ENCODE measurements around the gene CBX8. TPM values are rescaled to one million over a fixed set of nuclear protein-coding genes. Genes with fewer than 3 reads are reported as not detected.

The CBX8 gene
- polyA plus RNA-seq, 1 experiment, result 0.37 TPM

DNA sequence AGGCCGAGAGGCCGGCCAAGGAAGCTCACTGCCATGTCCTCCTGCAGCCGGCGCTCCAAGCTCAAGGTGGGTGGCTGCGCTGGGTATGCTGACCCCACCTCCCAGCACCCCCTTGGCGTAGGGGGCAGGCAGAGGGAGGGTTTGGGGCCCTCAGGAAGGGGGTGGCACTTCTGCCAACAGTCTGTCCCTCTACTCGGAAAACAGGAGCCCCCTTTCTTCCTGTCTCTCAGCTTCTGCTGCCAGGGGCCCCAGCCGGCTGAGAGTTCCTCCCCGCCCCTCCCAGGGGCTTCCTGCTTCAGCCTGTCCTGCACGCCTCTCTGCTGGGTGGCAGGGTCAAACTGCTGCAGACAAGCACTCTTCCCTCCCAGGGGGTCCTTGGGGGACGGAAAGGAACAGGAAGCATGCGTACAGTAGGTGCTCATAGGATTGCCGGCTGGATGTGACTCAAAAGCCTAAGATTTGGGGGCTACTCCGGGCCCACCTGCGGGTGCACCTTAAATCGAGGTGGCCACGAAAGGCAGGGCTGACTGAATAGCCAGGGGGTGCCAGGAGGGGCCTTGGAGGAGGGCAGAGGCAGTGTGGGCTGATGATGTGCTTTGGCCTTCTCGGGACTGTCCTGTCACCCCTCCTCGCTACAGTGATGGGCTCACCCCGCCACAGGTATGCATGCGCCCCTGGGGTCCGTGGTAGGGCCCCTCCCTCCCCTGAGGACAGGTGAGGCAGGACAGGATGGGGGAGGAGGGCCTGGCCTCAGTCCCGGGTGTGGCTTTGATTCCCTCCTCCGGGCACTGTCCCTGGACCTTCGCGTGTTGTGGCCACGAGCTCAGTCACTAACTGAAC is 14.9 kb downstream of the CBX8 start:
- peaks cover 8% of the 10 kb centered on the region for H3K27me3 ChIP-seq (ENCODE audit: control insufficient read depth, insufficient read depth, low read length)
- no peaks in the 10 kb centered on the region; the same call in 1 of the 2 replicates for H3K9me3 ChIP-seq (ENCODE audit: control insufficient read depth, insufficient read depth, low read length)
- no peak for DNase-seq (ENCODE audit: low read depth, low spot score)
- no peak overlapping the region for H3K27ac ChIP-seq (ENCODE audit: low read depth, low read length)
- TF ChIP-seq, protein P1, sequence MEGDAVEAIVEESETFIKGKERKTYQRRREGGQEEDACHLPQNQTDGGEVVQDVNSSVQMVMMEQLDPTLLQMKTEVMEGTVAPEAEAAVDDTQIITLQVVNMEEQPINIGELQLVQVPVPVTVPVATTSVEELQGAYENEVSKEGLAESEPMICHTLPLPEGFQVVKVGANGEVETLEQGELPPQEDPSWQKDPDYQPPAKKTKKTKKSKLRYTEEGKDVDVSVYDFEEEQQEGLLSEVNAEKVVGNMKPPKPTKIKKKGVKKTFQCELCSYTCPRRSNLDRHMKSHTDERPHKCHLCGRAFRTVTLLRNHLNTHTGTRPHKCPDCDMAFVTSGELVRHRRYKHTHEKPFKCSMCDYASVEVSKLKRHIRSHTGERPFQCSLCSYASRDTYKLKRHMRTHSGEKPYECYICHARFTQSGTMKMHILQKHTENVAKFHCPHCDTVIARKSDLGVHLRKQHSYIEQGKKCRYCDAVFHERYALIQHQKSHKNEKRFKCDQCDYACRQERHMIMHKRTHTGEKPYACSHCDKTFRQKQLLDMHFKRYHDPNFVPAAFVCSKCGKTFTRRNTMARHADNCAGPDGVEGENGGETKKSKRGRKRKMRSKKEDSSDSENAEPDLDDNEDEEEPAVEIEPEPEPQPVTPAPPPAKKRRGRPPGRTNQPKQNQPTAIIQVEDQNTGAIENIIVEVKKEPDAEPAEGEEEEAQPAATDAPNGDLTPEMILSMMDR (IDR thresholded peaks at IDR 0.05; ENCODE audit: low read depth, low read length), result no peak
- H3K4me3 ChIP-seq (ENCODE audit: low read depth, low read length), result no peak overlapping the region
- POLR2A ChIA-PET, result no interaction called here
- CTCF ChIA-PET, result interaction anchor here (1.0 kb wide), 1 partner anchor 7 kb away, joined by 3 read pairs; no protein-coding TSS in a partner anchor

DNA sequence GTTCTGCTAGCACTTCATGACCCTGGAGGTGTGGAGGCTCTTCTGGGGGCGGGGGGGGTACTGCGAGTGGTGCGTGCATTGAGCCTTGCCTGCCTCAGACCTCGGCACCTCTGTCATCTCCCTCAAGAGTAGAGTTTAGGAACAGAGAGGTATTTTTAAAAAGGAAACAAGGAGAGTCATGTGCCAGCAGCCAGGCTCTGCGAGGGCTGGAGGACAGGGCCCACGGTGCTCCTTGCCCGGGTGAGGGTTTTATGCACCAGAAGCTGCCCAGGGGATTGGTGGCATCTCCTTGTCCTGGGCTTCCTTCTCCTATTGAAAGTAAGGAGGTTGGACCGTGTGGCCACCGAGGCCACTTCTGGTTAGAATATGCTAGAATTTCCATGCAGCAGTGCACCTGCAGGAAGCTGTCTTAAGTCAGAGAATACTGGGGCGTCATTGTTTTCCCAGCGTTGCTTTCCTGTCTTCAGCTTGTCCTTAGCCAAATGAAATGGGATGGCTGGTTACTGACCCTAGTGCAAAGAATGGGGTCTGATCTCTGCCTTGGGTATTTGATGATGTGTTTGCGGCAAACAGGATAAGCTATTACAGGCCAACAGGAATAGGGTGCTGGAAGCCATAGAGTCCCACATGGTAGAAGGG is 15.7 kb downstream of the CBX8 start:
- ChIA-PET CTCF (interaction anchor here (1.0 kb wide), 1 partner anchor 8 kb away, joined by 3 read pairs; no protein-coding TSS in a partner anchor), POLR2A (no interaction called here)
- no peak for DNase-seq (ENCODE audit: low read depth, low spot score)
- Histone ChIP-seq H3K9me3 (ENCODE audit: control insufficient read depth, insufficient read depth, low read length) (no peaks in the 10 kb centered on the region; the same call in 1 of the 2 replicates), H3K27ac (ENCODE audit: low read depth, low read length) (no peak overlapping the region), H3K4me3 (ENCODE audit: low read depth, low read length) (no peak overlapping the region), H3K27me3 (ENCODE audit: control insufficient read depth, insufficient read depth, low read length) (peaks cover 15% of the 10 kb centered on the region)
- TF ChIP-seq, protein P1 (IDR thresholded peaks at IDR 0.05; ENCODE audit: low read depth, low read length), result no peak

DNA sequence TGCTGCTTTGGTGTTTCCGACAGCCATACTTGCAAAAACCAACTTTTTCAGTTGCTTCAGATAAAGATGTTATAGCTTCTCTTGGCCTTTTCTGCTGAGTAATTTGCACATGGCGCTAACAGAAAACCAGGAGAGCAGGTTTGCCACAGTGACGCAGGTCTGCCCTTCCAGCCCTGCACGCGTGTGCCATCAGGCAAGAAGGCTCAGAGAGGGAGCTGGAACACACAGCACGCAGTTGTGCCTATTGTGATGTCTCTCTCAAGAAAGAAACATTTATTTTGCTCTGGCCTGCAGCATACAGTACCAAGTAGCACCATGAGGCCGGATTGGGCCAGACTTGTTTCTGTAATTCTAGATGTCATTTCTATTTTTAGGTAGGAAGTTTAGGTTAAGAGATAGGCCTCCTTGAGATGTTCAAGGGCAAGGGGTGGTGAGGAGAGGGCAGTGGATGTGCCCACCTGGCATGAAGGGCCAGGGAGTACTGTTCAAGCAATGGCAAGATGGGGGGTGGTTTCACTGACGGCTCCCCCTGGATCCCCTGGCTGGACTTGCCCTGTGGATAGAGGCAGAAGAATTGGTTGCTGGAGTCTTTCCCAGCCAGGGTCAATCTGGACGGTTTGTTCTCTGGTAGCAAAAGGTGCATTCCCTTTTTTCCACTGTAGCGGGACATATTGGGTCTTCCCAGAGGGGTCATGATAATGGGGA is 17.1 kb downstream of the CBX8 start:
- H3K4me3 ChIP-seq (ENCODE audit: low read depth, low read length), result no peak overlapping the region
- CTCF ChIA-PET, result no interaction called here
- no peak for DNase-seq (ENCODE audit: low read depth, low spot score)

DNA sequence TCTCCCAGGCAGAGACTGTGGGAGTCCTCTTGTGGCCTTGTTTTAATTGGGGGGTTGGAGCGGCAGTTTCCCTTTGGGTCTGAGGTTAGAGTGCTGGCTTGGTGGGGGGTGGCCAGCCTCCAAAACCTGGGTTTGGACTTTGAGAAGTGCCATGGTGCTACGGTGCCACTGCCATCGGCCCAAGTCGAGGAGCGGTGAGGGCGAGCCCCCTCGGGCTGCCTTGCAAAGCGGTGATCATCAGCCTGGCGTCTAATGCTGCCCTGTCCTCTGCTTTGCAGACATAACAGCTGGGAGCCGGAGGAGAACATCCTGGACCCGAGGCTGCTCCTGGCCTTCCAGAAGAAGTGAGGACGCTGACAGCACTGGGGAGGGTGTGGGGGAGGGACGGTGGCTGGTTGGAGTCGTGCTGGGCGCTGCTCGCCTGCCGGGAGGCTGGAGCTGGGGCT is 17.8 kb downstream of the CBX8 start:
- ChIA-PET POLR2A (interaction anchor here (0.8 to 2.2 kb wide), 3 partner anchors 13 to 60 kb away, joined by 3 to 7 read pairs (median 7); partner anchors contain the start of genes CBX4 and CBX8), CTCF (interaction anchor here (0.9 kb wide), 2 partner anchors 8 to 38 kb away, joined by 3 read pairs; no protein-coding TSS in a partner anchor)
- no peak for DNase-seq (ENCODE audit: low read depth, low spot score)
- Histone ChIP-seq H3K4me3 (ENCODE audit: low read depth, low read length) (peak overlapping the region; percentile 69), H3K9me3 (ENCODE audit: control insufficient read depth, insufficient read depth, low read length) (no peaks in the 10 kb centered on the region; the same call in 1 of the 2 replicates), H3K27me3 (ENCODE audit: control insufficient read depth, insufficient read depth, low read length) (peaks cover 34% of the 10 kb centered on the region), H3K27ac (ENCODE audit: low read depth, low read length) (no peak overlapping the region)
- TF ChIP-seq, protein P1 (IDR thresholded peaks at IDR 0.05; ENCODE audit: low read depth, low read length), result no peak

More for the DNA sequence above, 17.1 kb downstream of the CBX8 start:
- TF ChIP-seq, protein P1 (IDR thresholded peaks at IDR 0.05; ENCODE audit: low read depth, low read length), result no peak
- POLR2A ChIA-PET, result interaction anchor here (0.8 to 2.2 kb wide), 2 partner anchors 17 to 60 kb away, joined by 7 read pairs; partner anchors contain the start of genes CBX4 and CBX8
- no peaks in the 10 kb centered on the region; the same call in 1 of the 2 replicates for H3K9me3 ChIP-seq (ENCODE audit: control insufficient read depth, insufficient read depth, low read length)
- peaks cover 27% of the 10 kb centered on the region for H3K27me3 ChIP-seq (ENCODE audit: control insufficient read depth, insufficient read depth, low read length)
- no peak overlapping the region for H3K27ac ChIP-seq (ENCODE audit: low read depth, low read length)
